GM21526 (cell line): ENCODE measurements around the gene KLK2.

Experiments used
- ATAC-seq: cut with Tn5 transposase; IDR thresholded peaks from one replicate; pipeline ENCODE4 v1.9.1; 2021; ENCODE audit warnings: moderate library complexity; ENCODE audit not compliant: unreplicated experiment, low FRiP score

Gene KLK2

GRCh38 chr19:50921426-50922316 lies 48.4 kb downstream of the KLK2 start:
- no peak for ATAC-seq

- ATAC-seq: no peak
Measured at GRCh38 chr19:50922317-50922853, 49.1 kb downstream of the KLK2 start.

- ATAC-seq: no peak
Measured at GRCh38 chr19:50924586-50924985, 51.3 kb downstream of the KLK2 start.

GRCh38 chr19:50925734-50926133 lies 52.5 kb downstream of the KLK2 start:
- ATAC-seq: no peak

- ATAC-seq: no peak
Measured at GRCh38 chr19:50926144-50926543, 52.9 kb downstream of the KLK2 start.

DNA sequence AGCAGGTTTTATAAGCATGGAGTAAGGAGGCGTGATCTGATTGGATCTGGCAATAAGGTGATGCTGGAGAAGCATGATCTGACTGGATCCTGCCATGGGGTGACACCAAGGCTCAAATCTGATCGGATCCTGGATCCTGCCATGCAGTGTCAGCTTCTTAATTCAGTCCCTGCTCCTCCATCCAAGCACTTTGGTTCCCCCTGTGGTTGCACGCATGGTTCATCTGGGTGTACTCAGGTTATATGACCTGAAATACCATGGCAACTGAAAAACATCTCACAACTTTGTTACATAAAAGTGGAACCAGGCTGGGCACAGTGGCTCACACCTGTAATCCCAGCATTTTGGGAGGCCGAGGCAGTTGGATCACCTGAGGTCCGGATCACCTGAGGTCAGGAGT lies 55.6 kb downstream of the KLK2 start:
- ATAC-seq: no peak
